Muscle layer of colon (tissue), 2 donors: ENCODE measurements around the gene PEX5.

Experiments used
- H3K27ac ChIP-seq: one replicate; pipeline ENCODE4 v1.7.0; 2013; ENCODE audit warnings: low read depth, mild to moderate bottlenecking, low read length, moderate library complexity
- H3K27me3 ChIP-seq, 2 donors: one replicate each; pipeline ENCODE4 v1.7.0; 2013; ENCODE audit warnings: low read length in 2 of 2, mild to moderate bottlenecking in 2 of 2; ENCODE audit not compliant: insufficient read depth in 2 of 2, control insufficient read depth in 1 of 2
- H3K36me3 ChIP-seq: one replicate; pipeline ENCODE4 v1.7.0; 2013; ENCODE audit warnings: mild to moderate bottlenecking, low read length; ENCODE audit not compliant: insufficient read depth
- H3K4me1 ChIP-seq: one replicate; pipeline ENCODE4 v1.7.0; 2013; ENCODE audit warnings: mild to moderate bottlenecking, low read length; ENCODE audit not compliant: insufficient read depth
- H3K4me3 ChIP-seq, 2 donors: one replicate each; pipeline ENCODE4 v1.7.0; 2013; ENCODE audit warnings: low read length in 2 of 2, low read depth in 1 of 2, mild to moderate bottlenecking in 1 of 2, moderate library complexity in 1 of 2
- H3K9ac ChIP-seq: one replicate; pipeline ENCODE4 v1.7.0; 2013; ENCODE audit warnings: low read length
- H3K9me3 ChIP-seq: one replicate; pipeline ENCODE4 v1.7.0; 2013; ENCODE audit warnings: mild to moderate bottlenecking, low read length
- donor health status: abdominal sarcoma.
- donor health status: Adenocarcinoma of cecum.

The PEX5 gene

DNA sequence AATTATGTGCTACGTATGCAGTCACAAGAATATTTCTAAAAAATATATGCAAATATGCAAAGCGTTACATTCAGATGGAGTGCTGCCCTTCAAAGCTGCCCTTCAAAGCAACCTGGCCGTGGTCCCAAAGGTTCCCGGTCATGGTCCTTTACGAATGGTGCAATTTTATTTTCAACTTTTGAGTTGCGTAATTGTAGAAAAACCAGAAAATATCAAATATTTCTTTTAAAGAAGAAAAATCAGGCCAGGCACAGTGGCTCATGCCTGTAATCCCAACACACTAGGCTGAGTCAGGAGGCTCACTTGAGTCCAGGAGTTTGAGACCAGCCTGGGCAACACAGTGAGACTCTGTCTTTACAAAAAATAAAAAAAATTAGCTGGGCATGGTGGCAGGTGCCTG is 38.0 kb upstream of the PEX5 start:
- H3K36me3 ChIP-seq = peaks cover 13% of the 10 kb centered on the region
- no peak overlapping the region for H3K4me3 ChIP-seq
- no peak overlapping the region for H3K27ac ChIP-seq
- H3K27me3 ChIP-seq = no peaks in the 10 kb centered on the region
- H3K9ac ChIP-seq = no peak overlapping the region
- H3K9me3 ChIP-seq = no peaks in the 10 kb centered on the region
- no peaks in the 10 kb centered on the region for H3K4me1 ChIP-seq

DNA sequence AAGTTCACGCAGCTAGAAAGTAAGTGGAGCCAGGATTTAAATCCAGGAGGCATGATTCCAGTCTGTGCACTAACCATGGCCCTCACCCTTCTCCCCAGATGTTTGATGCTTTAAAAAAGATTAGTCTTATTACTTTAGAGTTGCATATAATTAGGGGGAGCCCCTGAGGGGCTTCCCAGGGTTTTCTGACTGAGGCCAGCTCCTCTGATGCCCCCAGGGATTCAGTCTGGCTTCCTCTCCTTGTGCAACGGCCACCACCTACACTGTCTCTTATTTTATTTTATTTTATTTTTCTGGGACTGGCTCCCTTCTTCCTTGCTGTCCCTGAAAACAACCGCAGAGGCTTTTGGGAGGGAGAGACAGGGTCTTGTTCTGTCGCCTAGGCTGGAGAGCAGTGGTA is 36.7 kb upstream of the PEX5 start:
- Histone ChIP-seq H3K27ac (no peak overlapping the region), H3K4me1 (no peaks in the 10 kb centered on the region), H3K9ac (no peak overlapping the region), H3K27me3 (no peaks in the 10 kb centered on the region), H3K9me3 (no peaks in the 10 kb centered on the region), H3K36me3 (peaks cover 11% of the 10 kb centered on the region), H3K4me3 (no peak overlapping the region)

- H3K4me3 ChIP-seq = no peak overlapping the region
- H3K9me3 ChIP-seq = no peaks in the 10 kb centered on the region
- no peaks in the 10 kb centered on the region for H3K27me3 ChIP-seq
- H3K36me3 ChIP-seq = peaks cover 10% of the 10 kb centered on the region
- H3K9ac ChIP-seq = no peak overlapping the region
- H3K4me1 ChIP-seq = no peaks in the 10 kb centered on the region
- no peak overlapping the region for H3K27ac ChIP-seq
These were observed 35.4 kb upstream of the PEX5 start for GRCh38 chr12:7154042-7154441.

GRCh38 chr12:7154901-7155470 is 34.5 kb upstream of the PEX5 start:
- no peaks in the 10 kb centered on the region for H3K9me3 ChIP-seq
- H3K4me3 ChIP-seq = no peak overlapping the region
- peaks cover under 1% of the 10 kb centered on the region for H3K36me3 ChIP-seq
- H3K9ac ChIP-seq = no peak overlapping the region
- no peaks in the 10 kb centered on the region for H3K27me3 ChIP-seq
- no peak overlapping the region for H3K27ac ChIP-seq
- H3K4me1 ChIP-seq = no peaks in the 10 kb centered on the region

DNA sequence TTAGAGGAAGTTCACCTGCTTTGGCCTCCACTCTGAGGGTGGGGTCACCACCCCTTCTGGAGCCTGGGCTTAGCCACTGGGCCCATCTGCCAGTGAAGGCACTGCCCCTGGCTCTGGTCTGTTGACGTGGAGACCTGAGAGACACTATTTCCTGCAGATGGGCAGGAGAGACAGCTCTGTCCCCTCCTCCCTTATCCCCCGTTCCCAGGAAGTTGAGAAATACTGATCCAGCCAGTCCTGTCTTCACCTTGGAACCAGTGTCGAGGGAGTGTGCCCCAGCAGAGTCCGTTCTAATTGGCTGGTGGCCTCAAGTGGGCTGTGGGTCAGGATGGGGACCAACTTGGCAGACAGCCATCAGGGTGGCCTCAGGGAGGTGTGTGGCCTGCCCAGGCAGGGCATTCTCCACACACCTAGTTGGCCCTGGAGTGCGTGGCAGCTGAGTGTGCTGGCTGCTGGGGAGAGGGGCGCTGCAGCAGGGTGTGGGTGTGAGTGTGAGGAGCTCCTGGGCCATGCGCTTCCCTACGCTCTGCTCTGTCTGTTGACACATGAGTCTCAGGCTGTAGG is 33.9 kb upstream of the PEX5 start:
- no peak overlapping the region for H3K4me3 ChIP-seq
- H3K4me1 ChIP-seq = no peaks in the 10 kb centered on the region
- no peaks in the 10 kb centered on the region for H3K36me3 ChIP-seq
- no peaks in the 10 kb centered on the region for H3K9me3 ChIP-seq
- H3K27me3 ChIP-seq = no peaks in the 10 kb centered on the region
- no peak overlapping the region for H3K9ac ChIP-seq
- no peak overlapping the region for H3K27ac ChIP-seq

GRCh38 chr12:7156259-7157197 is 33.0 kb upstream of the PEX5 start:
- H3K4me3 ChIP-seq = no peak overlapping the region
- no peaks in the 10 kb centered on the region for H3K4me1 ChIP-seq
- H3K9ac ChIP-seq = no peak overlapping the region
- no peaks in the 10 kb centered on the region for H3K36me3 ChIP-seq
- peaks cover 0 to under 1% of the 10 kb centered on the region in 2 donors for H3K27me3 ChIP-seq
- H3K9me3 ChIP-seq = no peaks in the 10 kb centered on the region
- H3K27ac ChIP-seq = no peak overlapping the region

GRCh38 chr12:7157391-7157790 is 32.1 kb upstream of the PEX5 start:
- Histone ChIP-seq H3K4me3 (no peak overlapping the region), H3K27ac (no peak overlapping the region)

GRCh38 chr12:7158781-7159609 is 30.5 kb upstream of the PEX5 start:
- H3K4me3 ChIP-seq = no peak overlapping the region
- no peak overlapping the region for H3K9ac ChIP-seq
- H3K36me3 ChIP-seq = no peaks in the 10 kb centered on the region
- H3K9me3 ChIP-seq = no peaks in the 10 kb centered on the region
- H3K4me1 ChIP-seq = no peaks in the 10 kb centered on the region
- H3K27ac ChIP-seq = no peak overlapping the region
- peaks cover 0 to 21% of the 10 kb centered on the region in 2 donors for H3K27me3 ChIP-seq

More at GRCh38 chr12:7157391-7157790, 32.1 kb upstream of the PEX5 start:
- Histone ChIP-seq H3K4me1 (no peaks in the 10 kb centered on the region), H3K9ac (no peak overlapping the region), H3K9me3 (no peaks in the 10 kb centered on the region), H3K27me3 (peaks cover 0 to 9% of the 10 kb centered on the region in 2 donors), H3K36me3 (no peaks in the 10 kb centered on the region)

- Histone ChIP-seq H3K9me3 (no peaks in the 10 kb centered on the region), H3K4me3 (no peak overlapping the region), H3K36me3 (no peaks in the 10 kb centered on the region), H3K27me3 (peaks cover 0 to 21% of the 10 kb centered on the region in 2 donors), H3K9ac (no peak overlapping the region), H3K4me1 (no peaks in the 10 kb centered on the region), H3K27ac (no peak overlapping the region)
These were observed 29.3 kb upstream of the PEX5 start for GRCh38 chr12:7160183-7160582.

- no peak overlapping the region for H3K4me3 ChIP-seq
- no peaks in the 10 kb centered on the region for H3K4me1 ChIP-seq
- H3K9ac ChIP-seq = no peak overlapping the region
- no peaks in the 10 kb centered on the region for H3K9me3 ChIP-seq
- peaks cover 0 to 21% of the 10 kb centered on the region in 2 donors for H3K27me3 ChIP-seq
- no peak overlapping the region for H3K27ac ChIP-seq
- no peaks in the 10 kb centered on the region for H3K36me3 ChIP-seq
These were observed 28.2 kb upstream of the PEX5 start for GRCh38 chr12:7161327-7161726.

GRCh38 chr12:7161811-7162210 is 27.7 kb upstream of the PEX5 start:
- peaks cover 0 to 21% of the 10 kb centered on the region in 2 donors for H3K27me3 ChIP-seq
- no peaks in the 10 kb centered on the region for H3K4me1 ChIP-seq
- H3K27ac ChIP-seq = no peak overlapping the region
- no peaks in the 10 kb centered on the region for H3K36me3 ChIP-seq
- H3K9me3 ChIP-seq = no peaks in the 10 kb centered on the region
- no peak overlapping the region for H3K9ac ChIP-seq
- no peak overlapping the region for H3K4me3 ChIP-seq
